GM18498 (cell line): ENCODE data around the gene NPW.

ENCODE experiments used
- ATAC-seq: cut with Tn5 transposase; IDR thresholded peaks from one replicate; pipeline ENCODE4 v1.9.1; 2021; ENCODE audit warnings: mild to moderate bottlenecking, moderate library complexity; ENCODE audit not compliant: unreplicated experiment

Gene NPW

GRCh38 chr16:2034696-2035430 lies 15.3 kb downstream of the NPW start:
- ATAC-seq: no peak

GRCh38 chr16:2035431-2036199 lies 16.0 kb downstream of the NPW start:
- ATAC-seq: no peak

GRCh38 chr16:2036200-2036966 lies 16.8 kb downstream of the NPW start:
- no peak for ATAC-seq

GRCh38 chr16:2037115-2037514 lies 17.5 kb downstream of the NPW start:
- ATAC-seq: no peak

GRCh38 chr16:2037647-2038381 lies 18.2 kb downstream of the NPW start:
- no peak for ATAC-seq

GRCh38 chr16:2038382-2039231 lies 19.0 kb downstream of the NPW start:
- ATAC-seq: no peak

- no peak for ATAC-seq
These were observed 19.9 kb downstream of the NPW start for GRCh38 chr16:2039274-2040031.

- no peak for ATAC-seq
These were observed 20.6 kb downstream of the NPW start for GRCh38 chr16:2040041-2040786.

GRCh38 chr16:2040787-2041522 lies 21.4 kb downstream of the NPW start:
- ATAC-seq: no peak

- no peak for ATAC-seq
These were observed 22.8 kb downstream of the NPW start for GRCh38 chr16:2042171-2042985.

- no peak for ATAC-seq
These were observed 23.5 kb downstream of the NPW start for GRCh38 chr16:2042986-2043666.

GRCh38 chr16:2043667-2044451 lies 24.3 kb downstream of the NPW start:
- no peak for ATAC-seq

GRCh38 chr16:2044541-2044940 lies 25.0 kb downstream of the NPW start:
- ATAC-seq: no peak

GRCh38 chr16:2045965-2046892 lies 26.6 kb downstream of the NPW start:
- no peak for ATAC-seq

- no peak for ATAC-seq
These were observed 27.3 kb downstream of the NPW start for GRCh38 chr16:2046893-2047329.
